HL-60 (cell line): ENCODE results near the gene TCFL5.

Source experiments
- DNase-seq, 2 experiments: peaks; one replicate each; pipeline ENCODE4 v3.0.0-alpha.2; 2010 to 2020; ENCODE audit warnings: low read depth in 1 of 2, low spot score in 1 of 2
- H3K27ac ChIP-seq: fragments of 250-450 bp; sonication (Bioruptor Pico); replicated peaks from 2 replicates; pipeline ENCODE4 v1.5.1; 2020; ENCODE audit warnings: mild to moderate bottlenecking, moderate library complexity
- H3K27me3 ChIP-seq: fragments of 250-450 bp; sonication (Bioruptor Pico); 2 replicates; pipeline ENCODE4 v1.5.1; 2021; ENCODE audit warnings: mild to moderate bottlenecking, moderate library complexity; ENCODE audit not compliant: insufficient read depth, poor library complexity, severe bottlenecking
- H3K4me3 ChIP-seq: replicated peaks from 2 replicates; pipeline ENCODE4 v1.5.1; 2011; ENCODE audit warnings: mild to moderate bottlenecking, control low read depth, low read length; ENCODE audit not compliant: insufficient read depth
- GABPA ChIP-seq: IDR thresholded peaks from 2 replicates; pipeline ENCODE4 v1.6.1; 2012; ENCODE audit warnings: low read depth
- POLR2AphosphoS5 ChIP-seq: IDR thresholded peaks from 2 replicates; pipeline ENCODE4 v1.6.1; 2012; ENCODE audit warnings: low read depth
- SPI1 ChIP-seq: IDR thresholded peaks from 2 replicates; pipeline ENCODE4 v1.6.1; 2012; ENCODE audit warnings: low read depth, mild to moderate bottlenecking, borderline replicate concordance
- long read RNA-seq: library from polyadenylated mRNA; unstranded; transcript quantifications from one replicate; pipeline ENCODE4 v2.0.0, GENCODE V29; 2020
- TF ChIP-seq, protein P1 (sequence below): IDR thresholded peaks from 2 replicates; pipeline ENCODE4 v1.6.1; 2012; ENCODE audit warnings: low read depth; ENCODE audit not compliant: insufficient replicate concordance
- TF ChIP-seq, protein P2 (sequence below): IDR thresholded peaks from one replicate; pipeline ENCODE4 v1.5.1; 2011; ENCODE audit warnings: low read length, control low read depth, inconsistent platforms; ENCODE audit not compliant: insufficient read depth

Gene TCFL5
- long read RNA-seq, partial matches to known transcripts, result 1 of 3 reads
- long read RNA-seq, other reads (novel, unspliced or antisense), result 2 of 3 reads

DNA sequence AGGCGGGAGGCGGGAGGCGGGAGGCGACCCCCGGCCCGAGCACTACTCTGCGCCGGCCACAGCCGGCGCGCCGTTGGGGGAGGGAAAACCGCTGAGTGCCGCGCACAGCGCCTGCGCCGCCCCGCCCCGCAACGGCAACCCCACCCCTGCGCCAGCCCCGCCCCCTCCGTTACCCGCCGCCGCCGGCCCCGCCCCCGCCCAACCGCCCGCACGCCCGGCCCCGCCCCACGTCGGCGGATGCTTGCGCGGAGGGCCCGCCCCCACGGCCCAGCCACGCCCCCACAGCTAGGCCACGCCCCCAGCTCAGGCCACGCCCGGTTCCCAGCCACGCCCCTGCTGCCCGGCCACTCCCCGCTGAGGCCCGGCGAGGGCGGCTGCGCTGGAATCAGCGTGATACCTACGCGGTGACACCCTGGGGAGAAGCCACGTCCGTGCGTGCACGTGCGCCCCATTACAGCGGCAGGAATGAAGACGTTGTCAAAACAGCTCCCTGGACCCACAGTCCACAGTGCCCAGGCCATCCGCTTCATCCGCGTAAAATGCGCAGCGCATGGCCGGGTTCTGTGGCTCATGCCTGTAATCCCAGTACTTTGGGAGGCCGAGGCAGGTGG lies at the start of gene TCFL5:
Gene TCFL5, minus strand, starts transcription at position 97 of the 611 bp plus-strand sequence. CDS start 152 bp downstream, outside the sequence.
- DNase-seq, result peak; percentile 80 to 87
- H3K4me3 ChIP-seq, result peak within 1 kb of the TSS; percentile 50
- H3K27me3 ChIP-seq, result no peaks in the 10 kb centered on the region
- TF ChIP-seq, protein P1, sequence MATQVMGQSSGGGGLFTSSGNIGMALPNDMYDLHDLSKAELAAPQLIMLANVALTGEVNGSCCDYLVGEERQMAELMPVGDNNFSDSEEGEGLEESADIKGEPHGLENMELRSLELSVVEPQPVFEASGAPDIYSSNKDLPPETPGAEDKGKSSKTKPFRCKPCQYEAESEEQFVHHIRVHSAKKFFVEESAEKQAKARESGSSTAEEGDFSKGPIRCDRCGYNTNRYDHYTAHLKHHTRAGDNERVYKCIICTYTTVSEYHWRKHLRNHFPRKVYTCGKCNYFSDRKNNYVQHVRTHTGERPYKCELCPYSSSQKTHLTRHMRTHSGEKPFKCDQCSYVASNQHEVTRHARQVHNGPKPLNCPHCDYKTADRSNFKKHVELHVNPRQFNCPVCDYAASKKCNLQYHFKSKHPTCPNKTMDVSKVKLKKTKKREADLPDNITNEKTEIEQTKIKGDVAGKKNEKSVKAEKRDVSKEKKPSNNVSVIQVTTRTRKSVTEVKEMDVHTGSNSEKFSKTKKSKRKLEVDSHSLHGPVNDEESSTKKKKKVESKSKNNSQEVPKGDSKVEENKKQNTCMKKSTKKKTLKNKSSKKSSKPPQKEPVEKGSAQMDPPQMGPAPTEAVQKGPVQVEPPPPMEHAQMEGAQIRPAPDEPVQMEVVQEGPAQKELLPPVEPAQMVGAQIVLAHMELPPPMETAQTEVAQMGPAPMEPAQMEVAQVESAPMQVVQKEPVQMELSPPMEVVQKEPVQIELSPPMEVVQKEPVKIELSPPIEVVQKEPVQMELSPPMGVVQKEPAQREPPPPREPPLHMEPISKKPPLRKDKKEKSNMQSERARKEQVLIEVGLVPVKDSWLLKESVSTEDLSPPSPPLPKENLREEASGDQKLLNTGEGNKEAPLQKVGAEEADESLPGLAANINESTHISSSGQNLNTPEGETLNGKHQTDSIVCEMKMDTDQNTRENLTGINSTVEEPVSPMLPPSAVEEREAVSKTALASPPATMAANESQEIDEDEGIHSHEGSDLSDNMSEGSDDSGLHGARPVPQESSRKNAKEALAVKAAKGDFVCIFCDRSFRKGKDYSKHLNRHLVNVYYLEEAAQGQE, result no peak
- TF ChIP-seq POLR2AphosphoS5 (no peak), SPI1 (no peak), GABPA (no peak)
- TF ChIP-seq, protein P2, sequence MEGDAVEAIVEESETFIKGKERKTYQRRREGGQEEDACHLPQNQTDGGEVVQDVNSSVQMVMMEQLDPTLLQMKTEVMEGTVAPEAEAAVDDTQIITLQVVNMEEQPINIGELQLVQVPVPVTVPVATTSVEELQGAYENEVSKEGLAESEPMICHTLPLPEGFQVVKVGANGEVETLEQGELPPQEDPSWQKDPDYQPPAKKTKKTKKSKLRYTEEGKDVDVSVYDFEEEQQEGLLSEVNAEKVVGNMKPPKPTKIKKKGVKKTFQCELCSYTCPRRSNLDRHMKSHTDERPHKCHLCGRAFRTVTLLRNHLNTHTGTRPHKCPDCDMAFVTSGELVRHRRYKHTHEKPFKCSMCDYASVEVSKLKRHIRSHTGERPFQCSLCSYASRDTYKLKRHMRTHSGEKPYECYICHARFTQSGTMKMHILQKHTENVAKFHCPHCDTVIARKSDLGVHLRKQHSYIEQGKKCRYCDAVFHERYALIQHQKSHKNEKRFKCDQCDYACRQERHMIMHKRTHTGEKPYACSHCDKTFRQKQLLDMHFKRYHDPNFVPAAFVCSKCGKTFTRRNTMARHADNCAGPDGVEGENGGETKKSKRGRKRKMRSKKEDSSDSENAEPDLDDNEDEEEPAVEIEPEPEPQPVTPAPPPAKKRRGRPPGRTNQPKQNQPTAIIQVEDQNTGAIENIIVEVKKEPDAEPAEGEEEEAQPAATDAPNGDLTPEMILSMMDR, result no peak
- H3K27ac ChIP-seq, result no peak within 1 kb of the TSS

DNA sequence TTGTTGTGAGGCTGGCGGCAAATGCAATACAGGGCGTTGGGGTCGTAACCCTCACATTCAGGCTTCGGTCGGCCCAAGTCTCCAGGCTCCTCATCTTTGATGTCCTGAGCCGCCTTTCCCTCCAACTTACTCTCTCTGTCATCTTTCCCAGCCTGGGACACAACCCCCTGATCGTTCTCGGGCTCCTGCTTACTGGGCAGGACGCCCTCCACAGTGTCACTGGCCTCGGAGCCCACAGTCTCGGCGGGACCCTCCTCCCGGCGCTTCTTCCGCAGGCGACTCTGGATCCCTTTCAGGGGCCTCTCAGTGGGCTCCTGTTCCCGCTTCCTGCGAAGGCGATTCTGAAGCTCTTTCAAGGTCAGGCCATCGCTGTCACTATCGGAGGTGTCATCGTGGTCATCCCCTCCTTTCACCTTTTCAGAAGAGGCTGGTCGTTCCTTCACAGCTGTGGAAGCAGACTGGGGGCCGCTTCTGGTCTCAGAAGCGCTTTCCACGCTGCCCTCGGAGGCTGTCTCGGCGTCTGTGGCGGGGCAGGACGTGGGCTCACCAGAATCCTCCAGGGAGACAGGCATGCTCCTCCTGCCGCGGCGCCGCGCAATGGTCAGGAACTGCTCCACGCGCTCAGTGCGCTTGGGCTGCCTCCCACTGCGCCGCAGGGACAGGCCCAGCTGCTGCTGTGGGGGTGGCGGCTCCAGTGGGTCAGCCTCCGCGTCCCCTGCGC lies 49.3 kb upstream of the TCFL5 start:
- TF ChIP-seq, protein P1, result no peak
- TF ChIP-seq GABPA, result no peak
- no peak for TF ChIP-seq POLR2AphosphoS5
- no peak for TF ChIP-seq SPI1
- TF ChIP-seq, protein P2, result no peak
- no peak overlapping the region for H3K4me3 ChIP-seq
- H3K27ac ChIP-seq, result no peak overlapping the region

DNA sequence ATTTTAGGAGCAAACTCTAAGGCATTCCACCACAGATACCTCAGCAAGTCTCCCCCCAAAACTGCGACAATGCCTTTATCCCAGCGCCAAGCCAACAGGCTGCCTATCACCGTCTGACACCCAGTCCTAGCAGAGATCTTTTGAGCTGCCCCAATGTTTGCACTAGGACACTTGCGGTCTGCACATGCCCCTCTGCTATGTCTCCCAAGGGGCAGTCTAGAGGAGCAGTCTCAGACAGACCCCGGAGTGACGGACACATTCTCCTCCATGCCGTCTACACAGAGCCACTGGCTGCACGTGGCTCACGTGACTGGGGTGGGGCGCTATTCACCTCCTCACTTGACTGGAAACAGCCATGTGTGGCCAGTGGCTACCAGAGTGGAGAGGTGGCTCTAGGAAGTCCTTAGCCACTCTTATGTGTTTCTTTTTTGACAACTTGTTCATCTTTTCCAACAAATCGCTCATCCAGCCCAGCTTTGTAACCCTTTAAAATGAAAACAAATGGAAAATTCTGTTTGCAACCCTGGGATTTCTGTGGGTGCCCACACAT lies 48.7 kb upstream of the TCFL5 start:
- DNase-seq, result no peak
- TF ChIP-seq POLR2AphosphoS5, result peak; percentile 40; the same call in 1 of the 2 replicates
- TF ChIP-seq, protein P2, result no peak
- Histone ChIP-seq H3K27me3 (no peaks in the 10 kb centered on the region), H3K27ac (no peak overlapping the region), H3K4me3 (no peak overlapping the region)

More for the DNA sequence above, 49.3 kb upstream of the TCFL5 start:
- DNase-seq, result no peak
- no peaks in the 10 kb centered on the region for H3K27me3 ChIP-seq
